MM.1S (cell line): Measurements from ENCODE around the gene TSHZ2.

ENCODE experiments used
- DNase-seq: peaks from one replicate; pipeline ENCODE4 v3.0.0-alpha.2; 2015
- H2AFZ ChIP-seq: fragments of 300-600 bp; sonication (generic); 2 replicates; pipeline ENCODE4 v1.6.0; 2016; ENCODE audit warnings: antibody characterized with exemption, low read length
- H3F3A ChIP-seq: fragments of 300-600 bp; sonication (generic); 2 replicates; pipeline ENCODE4 v1.6.1; 2016; ENCODE audit warnings: mild to moderate bottlenecking, antibody characterized with exemption, low read length, moderate library complexity, mixed read lengths; ENCODE audit not compliant: insufficient read depth
- H3K27ac ChIP-seq: fragments of 300-600 bp; sonication (generic); 2 replicates; pipeline ENCODE4 v1.5.1; 2016; ENCODE audit warnings: mild to moderate bottlenecking, low read length
- H3K27me3 ChIP-seq: fragments of 300-600 bp; sonication (generic); replicated peaks from 2 replicates; pipeline ENCODE4 v1.6.0; 2016; ENCODE audit warnings: low read length; ENCODE audit not compliant: insufficient read depth
- H3K36me3 ChIP-seq: fragments of 300-600 bp; sonication (generic); replicated peaks from 2 replicates; pipeline ENCODE4 v1.6.1; 2016; ENCODE audit warnings: mild to moderate bottlenecking, low read length, mixed read lengths; ENCODE audit not compliant: insufficient read depth
- H3K4me1 ChIP-seq: fragments of 300-600 bp; sonication (generic); 2 replicates; pipeline ENCODE4 v1.6.1; 2016; ENCODE audit warnings: low read length, mixed read lengths
- H3K4me2 ChIP-seq: fragments of 300-600 bp; sonication (generic); 2 replicates; pipeline ENCODE4 v1.6.0; 2016; ENCODE audit warnings: low read depth, low read length
- H3K4me3 ChIP-seq: fragments of 300-600 bp; sonication (generic); 2 replicates; pipeline ENCODE4 v1.5.1; 2016; ENCODE audit warnings: low read length, mixed read lengths
- H3K79me2 ChIP-seq: fragments of 300-600 bp; sonication (generic); 2 replicates; pipeline ENCODE4 v1.6.1; 2016; ENCODE audit warnings: mixed run types, low read length, mixed read lengths
- H3K9ac ChIP-seq: fragments of 300-600 bp; sonication (generic); 2 replicates; pipeline ENCODE4 v1.6.1; 2016; ENCODE audit warnings: low read length, mixed read lengths
- H3K9me2 ChIP-seq: fragments of 300-600 bp; sonication (generic); replicated peaks from 2 replicates; pipeline ENCODE4 v1.6.1; 2016; ENCODE audit warnings: mild to moderate bottlenecking, low read length, mixed read lengths; ENCODE audit not compliant: insufficient read depth
- H3K9me3 ChIP-seq: fragments of 300-600 bp; sonication (generic); replicated peaks from 2 replicates; pipeline ENCODE4 v1.6.1; 2016; ENCODE audit warnings: mild to moderate bottlenecking, low read length, mixed read lengths; ENCODE audit not compliant: insufficient read depth
- H4K20me1 ChIP-seq: fragments of 300-600 bp; sonication (generic); 2 replicates; pipeline ENCODE4 v1.6.1; 2016; ENCODE audit warnings: mild to moderate bottlenecking, low read length, moderate library complexity, mixed read lengths; ENCODE audit not compliant: insufficient read depth
- EZH2 ChIP-seq: fragments of 300-600 bp; sonication (generic); optimal IDR thresholded peaks from 2 replicates; pipeline ENCODE3; 2017; ENCODE audit warnings: low read depth, mild to moderate bottlenecking, antibody characterized with exemption, low read length, mixed read lengths
- EZH2phosphoT487 ChIP-seq: fragments of 300-600 bp; sonication (generic); IDR thresholded peaks from 2 replicates; pipeline ENCODE4 v1.6.1; 2018; ENCODE audit warnings: antibody characterized with exemption, low read length
- TF ChIP-seq, protein P1 (sequence below): fragments of 300-600 bp; sonication (generic); IDR thresholded peaks from 2 replicates; pipeline ENCODE4 v1.5.1; 2016; ENCODE audit warnings: antibody characterized with exemption, low read length, mixed read lengths

The TSHZ2 gene

DNA sequence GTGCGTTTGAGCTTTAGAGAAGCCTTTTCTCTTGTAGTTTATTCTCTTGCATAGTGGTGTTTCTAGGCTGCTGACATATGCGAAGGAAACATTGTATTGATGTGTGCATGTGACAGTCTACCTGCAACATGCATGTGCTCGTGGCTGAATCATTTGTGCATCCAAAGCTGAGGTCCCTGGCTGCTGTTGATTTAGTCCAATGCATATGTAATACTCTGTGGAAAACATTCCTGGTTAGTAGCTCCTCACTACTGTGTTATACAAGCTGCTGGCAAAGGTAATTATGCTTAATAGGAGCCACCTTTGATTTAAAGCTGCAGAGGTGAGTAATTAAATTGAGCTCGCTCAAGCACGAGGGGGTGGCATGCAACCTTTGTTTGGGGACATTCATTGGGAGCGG lies 24.5 kb downstream of the TSHZ2 start:
- Histone ChIP-seq H3F3A (peaks cover 14% of the 10 kb centered on the region), H3K9me3 (no peaks in the 10 kb centered on the region), H2AFZ (no peak overlapping the region), H3K9ac (no peak overlapping the region), H4K20me1 (no peaks in the 10 kb centered on the region), H3K9me2 (no peaks in the 10 kb centered on the region), H3K4me1 (peaks cover 10% of the 10 kb centered on the region), H3K27ac (no peak overlapping the region), H3K4me2 (no peak overlapping the region), H3K36me3 (no peaks in the 10 kb centered on the region), H3K79me2 (no peaks in the 10 kb centered on the region), H3K27me3 (no peaks in the 10 kb centered on the region), H3K4me3 (no peak overlapping the region)
- TF ChIP-seq EZH2 (no peak), EZH2phosphoT487 (no peak)
- TF ChIP-seq, protein P1, sequence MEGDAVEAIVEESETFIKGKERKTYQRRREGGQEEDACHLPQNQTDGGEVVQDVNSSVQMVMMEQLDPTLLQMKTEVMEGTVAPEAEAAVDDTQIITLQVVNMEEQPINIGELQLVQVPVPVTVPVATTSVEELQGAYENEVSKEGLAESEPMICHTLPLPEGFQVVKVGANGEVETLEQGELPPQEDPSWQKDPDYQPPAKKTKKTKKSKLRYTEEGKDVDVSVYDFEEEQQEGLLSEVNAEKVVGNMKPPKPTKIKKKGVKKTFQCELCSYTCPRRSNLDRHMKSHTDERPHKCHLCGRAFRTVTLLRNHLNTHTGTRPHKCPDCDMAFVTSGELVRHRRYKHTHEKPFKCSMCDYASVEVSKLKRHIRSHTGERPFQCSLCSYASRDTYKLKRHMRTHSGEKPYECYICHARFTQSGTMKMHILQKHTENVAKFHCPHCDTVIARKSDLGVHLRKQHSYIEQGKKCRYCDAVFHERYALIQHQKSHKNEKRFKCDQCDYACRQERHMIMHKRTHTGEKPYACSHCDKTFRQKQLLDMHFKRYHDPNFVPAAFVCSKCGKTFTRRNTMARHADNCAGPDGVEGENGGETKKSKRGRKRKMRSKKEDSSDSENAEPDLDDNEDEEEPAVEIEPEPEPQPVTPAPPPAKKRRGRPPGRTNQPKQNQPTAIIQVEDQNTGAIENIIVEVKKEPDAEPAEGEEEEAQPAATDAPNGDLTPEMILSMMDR: no peak
- DNase-seq: no peak

DNA sequence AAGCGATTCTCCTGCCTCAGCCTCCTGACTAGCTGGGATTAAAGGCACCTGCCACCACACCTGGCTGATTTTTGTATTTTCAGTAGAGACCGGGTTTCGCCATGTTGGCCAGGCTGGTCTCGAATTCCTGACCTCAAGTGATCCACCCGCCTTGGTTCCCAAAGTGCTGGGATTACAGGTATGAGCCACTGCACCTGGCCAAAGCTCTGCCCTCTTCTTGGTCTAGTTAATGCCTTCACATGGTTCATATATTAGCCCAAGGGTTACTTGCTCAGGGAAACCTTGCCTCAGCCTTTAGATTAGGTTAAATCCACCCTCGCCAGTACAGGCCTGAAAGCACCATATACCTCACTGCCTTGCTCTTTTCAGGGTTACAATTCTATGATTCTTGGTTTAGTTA lies 26.1 kb downstream of the TSHZ2 start:
- H3K9ac ChIP-seq: no peak overlapping the region
- no peak overlapping the region for H3K27ac ChIP-seq
- H2AFZ ChIP-seq: no peak overlapping the region
- no peaks in the 10 kb centered on the region for H3K36me3 ChIP-seq
- H3K4me2 ChIP-seq: no peak overlapping the region
- H4K20me1 ChIP-seq: no peaks in the 10 kb centered on the region
- H3F3A ChIP-seq: peaks cover 30% of the 10 kb centered on the region
- DNase-seq: no peak
- H3K9me2 ChIP-seq: no peaks in the 10 kb centered on the region
- no peaks in the 10 kb centered on the region for H3K79me2 ChIP-seq
- no peaks in the 10 kb centered on the region for H3K27me3 ChIP-seq
- no peaks in the 10 kb centered on the region for H3K9me3 ChIP-seq
- no peak overlapping the region for H3K4me3 ChIP-seq
- H3K4me1 ChIP-seq: peaks cover 21% of the 10 kb centered on the region
- TF ChIP-seq, protein P1: no peak
- TF ChIP-seq EZH2 (no peak), EZH2phosphoT487 (no peak)

DNA sequence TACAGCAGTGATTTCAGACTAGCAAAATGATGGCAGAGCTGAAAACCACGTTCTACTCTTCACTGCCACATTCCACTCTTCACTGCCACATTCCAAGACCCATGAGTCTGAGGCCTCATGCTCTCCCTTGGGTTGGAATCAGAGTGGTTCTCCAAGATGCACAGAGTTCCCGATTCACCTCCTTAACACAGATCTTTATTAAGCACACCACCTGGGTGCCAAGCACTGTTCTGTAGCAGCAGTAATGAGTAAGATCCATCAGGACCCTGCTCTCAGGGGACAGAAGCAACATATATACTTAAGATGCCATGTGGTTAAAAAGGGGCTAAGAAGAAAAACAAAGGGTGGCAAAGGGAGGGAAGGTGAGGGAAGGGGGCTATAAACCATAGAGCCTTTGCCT lies 26.9 kb downstream of the TSHZ2 start:
- H3K27me3 ChIP-seq: no peaks in the 10 kb centered on the region
- peaks cover 32% of the 10 kb centered on the region for H3F3A ChIP-seq
- H4K20me1 ChIP-seq: no peaks in the 10 kb centered on the region
- no peaks in the 10 kb centered on the region for H3K36me3 ChIP-seq
- H3K4me3 ChIP-seq: no peak overlapping the region
- H3K4me1 ChIP-seq: peaks cover 21% of the 10 kb centered on the region
- no peak overlapping the region for H3K4me2 ChIP-seq
- no peaks in the 10 kb centered on the region for H3K79me2 ChIP-seq
- no peak overlapping the region for H3K9ac ChIP-seq
- H2AFZ ChIP-seq: no peak overlapping the region
- no peak overlapping the region for H3K27ac ChIP-seq
- no peaks in the 10 kb centered on the region for H3K9me2 ChIP-seq
- H3K9me3 ChIP-seq: no peaks in the 10 kb centered on the region
- TF ChIP-seq EZH2phosphoT487: no peak
- TF ChIP-seq, protein P1: no peak
- no peak for TF ChIP-seq EZH2
- DNase-seq: no peak
